Measurements from ENCODE around the gene TMC6.

TMC6 gene

GRCh38 chr17:78130090-78130436 is 1.5 kb upstream of the TMC6 start:
- Histone ChIP-seq H3K23ac (ENCODE audit: low read length in 2 of 2) (no peak overlapping the region), H2BK5ac (ENCODE audit: low read depth, low read length, poor library complexity, severe bottlenecking) (no peak overlapping the region), H3K14ac (ENCODE audit: low read length in 2 of 2) (no peak overlapping the region), H3K4me2 (ENCODE audit: low read length, poor library complexity, severe bottlenecking) (no peak overlapping the region), H3K27me3 (ENCODE audit: control insufficient read depth in 1 of 2, insufficient read depth in 1 of 2, low read length in 2 of 2) (peaks cover 8 to 82% of the 10 kb centered on the region in 2 experiments), H2AK5ac (ENCODE audit: low read length, severe bottlenecking) (no peak overlapping the region), H4K8ac (ENCODE audit: low read length) (peak overlapping the region; percentile 90), H3K4me3 (ENCODE audit: insufficient read depth in 1 of 2, low read depth in 1 of 2, low read length in 2 of 2) (no peak overlapping the region), H3K36me3 (ENCODE audit: control insufficient read depth in 1 of 2, insufficient read depth in 2 of 2, low read depth in 1 of 2, low read length in 2 of 2) (peaks cover 0 to 14% of the 10 kb centered on the region in 2 experiments), H3K9ac (ENCODE audit: low read length) (no peak overlapping the region), H3K27ac (ENCODE audit: low read length, poor library complexity, severe bottlenecking) (no peak overlapping the region), H3K4me1 (ENCODE audit: control insufficient read depth, insufficient read depth, low read depth, low read length) (peaks cover 55% of the 10 kb centered on the region), H3K4ac (ENCODE audit: low read depth in 1 of 2, low read length in 2 of 2) (peak overlapping the region; percentile 54 to 90), H3K79me1 (replicated peaks; ENCODE audit: low read length, poor library complexity, severe bottlenecking) (peaks cover 13% of the 10 kb centered on the region), H2BK12ac (ENCODE audit: low read length in 2 of 2) (peak overlapping the region; percentile 35 to 94), H4K91ac (ENCODE audit: low read length) (peak overlapping the region; percentile 84), H2BK120ac (ENCODE audit: low read depth, low read length) (peak overlapping the region; percentile 88), H2BK15ac (ENCODE audit: low read depth, poor library complexity, severe bottlenecking) (peak overlapping the region; percentile 68), H2AFZ (ENCODE audit: low read depth, low read length) (no peak overlapping the region), H3K18ac (ENCODE audit: low read depth in 1 of 2, low read length in 2 of 2) (peak overlapping the region; percentile 35 to 82), H3K9me3 (ENCODE audit: control insufficient read depth, low read length) (no peaks in the 10 kb centered on the region)
- no peak for DNase-seq
- WGBS, result 36% methylated on average over 5 of the region's 5 CpGs

GRCh38 chr17:78129351-78130089 is 965 bp upstream of the TMC6 start:
- H3K4me3 ChIP-seq (ENCODE audit: insufficient read depth in 1 of 2, low read depth in 1 of 2, low read length in 2 of 2), result no peak overlapping the region
- DNase-seq, result no peak
- no peak overlapping the region for H3K23ac ChIP-seq (ENCODE audit: low read length in 2 of 2)
- no peak overlapping the region for H3K9ac ChIP-seq (ENCODE audit: low read length)
- H2BK5ac ChIP-seq (ENCODE audit: low read depth, low read length, poor library complexity, severe bottlenecking), result no peak overlapping the region
- peak overlapping the region; percentile 40 to 90 for H3K4ac ChIP-seq (ENCODE audit: low read depth in 1 of 2, low read length in 2 of 2)
- peak overlapping the region; percentile 88 for H2BK120ac ChIP-seq (ENCODE audit: low read depth, low read length)
- H3K27ac ChIP-seq (ENCODE audit: low read length, poor library complexity, severe bottlenecking), result no peak overlapping the region
- H4K91ac ChIP-seq (ENCODE audit: low read length), result peak overlapping the region; percentile 64
- WGBS, result 95% methylated on average over 3 of the region's 4 CpGs
- H3K4me1 ChIP-seq (ENCODE audit: control insufficient read depth, insufficient read depth, low read depth, low read length), result peaks cover 55% of the 10 kb centered on the region
- peaks cover 13% of the 10 kb centered on the region for H3K79me1 ChIP-seq (replicated peaks; ENCODE audit: low read length, poor library complexity, severe bottlenecking)
- no peak overlapping the region for H2AK5ac ChIP-seq (ENCODE audit: low read length, severe bottlenecking)
- peak overlapping the region; percentile 60 for H2BK15ac ChIP-seq (ENCODE audit: low read depth, poor library complexity, severe bottlenecking)
- peaks cover 0 to 20% of the 10 kb centered on the region in 2 experiments for H3K36me3 ChIP-seq (ENCODE audit: control insufficient read depth in 1 of 2, insufficient read depth in 2 of 2, low read depth in 1 of 2, low read length in 2 of 2)
- H3K27me3 ChIP-seq (ENCODE audit: control insufficient read depth in 1 of 2, insufficient read depth in 1 of 2, low read length in 2 of 2), result peaks cover 8 to 76% of the 10 kb centered on the region in 2 experiments
- H3K9me3 ChIP-seq (ENCODE audit: control insufficient read depth, low read length), result no peaks in the 10 kb centered on the region
- no peak overlapping the region for H3K4me2 ChIP-seq (ENCODE audit: low read length, poor library complexity, severe bottlenecking)
- no peak overlapping the region for H2AFZ ChIP-seq (ENCODE audit: low read depth, low read length)
- peak overlapping the region; percentile 90 for H4K8ac ChIP-seq (ENCODE audit: low read length)
- no peak overlapping the region for H3K14ac ChIP-seq (ENCODE audit: low read length in 2 of 2)
- peak overlapping the region; percentile 58 to 82 for H3K18ac ChIP-seq (ENCODE audit: low read depth in 1 of 2, low read length in 2 of 2)
- H2BK12ac ChIP-seq (ENCODE audit: low read length in 2 of 2), result peak overlapping the region; percentile 89 to 94

GRCh38 chr17:78127888-78128550 is 536 bp downstream of the TMC6 start:
- peaks cover 18% of the 10 kb centered on the region for H3K79me1 ChIP-seq (replicated peaks; ENCODE audit: low read length, poor library complexity, severe bottlenecking)
- H3K18ac ChIP-seq (ENCODE audit: low read depth in 1 of 2, low read length in 2 of 2), result peak overlapping the region; percentile 78 to 94

More at GRCh38 chr17:78127888-78128550, 536 bp downstream of the TMC6 start:
- peak overlapping the region in 1 of 2 experiments; percentile 71 for H3K4me3 ChIP-seq (ENCODE audit: insufficient read depth in 1 of 2, low read depth in 1 of 2, low read length in 2 of 2)
- peak overlapping the region; percentile 14 to 64 for H3K23ac ChIP-seq (ENCODE audit: low read length in 2 of 2)
- no peak overlapping the region for H2BK5ac ChIP-seq (ENCODE audit: low read depth, low read length, poor library complexity, severe bottlenecking)
- peak overlapping the region; percentile 90 for H3K4me2 ChIP-seq (ENCODE audit: low read length, poor library complexity, severe bottlenecking)
- H4K91ac ChIP-seq (ENCODE audit: low read length), result peak overlapping the region; percentile 92
- peak overlapping the region; percentile 79 to 88 for H3K4ac ChIP-seq (ENCODE audit: low read depth in 1 of 2, low read length in 2 of 2)
- peak overlapping the region in 1 of 2 experiments; percentile 85 for H3K14ac ChIP-seq (ENCODE audit: low read length in 2 of 2)
- no peak overlapping the region for H2AFZ ChIP-seq (ENCODE audit: low read depth, low read length)
- H2BK12ac ChIP-seq (ENCODE audit: low read length in 2 of 2), result peak overlapping the region; percentile 75 to 91
- no peak overlapping the region for H3K27ac ChIP-seq (ENCODE audit: low read length, poor library complexity, severe bottlenecking)
- no peak overlapping the region for H2AK5ac ChIP-seq (ENCODE audit: low read length, severe bottlenecking)
- DNase-seq, result peak; percentile 43
- peaks cover 0 to 35% of the 10 kb centered on the region in 2 experiments for H3K36me3 ChIP-seq (ENCODE audit: control insufficient read depth in 1 of 2, insufficient read depth in 2 of 2, low read depth in 1 of 2, low read length in 2 of 2)
- no peak overlapping the region for H3K9ac ChIP-seq (ENCODE audit: low read length)
- peak overlapping the region; percentile 91 for H2BK120ac ChIP-seq (ENCODE audit: low read depth, low read length)
- WGBS, result 2% methylated on average over 31 of the region's 39 CpGs
- no peaks in the 10 kb centered on the region for H3K9me3 ChIP-seq (ENCODE audit: control insufficient read depth, low read length)
- H3K4me1 ChIP-seq (ENCODE audit: control insufficient read depth, insufficient read depth, low read depth, low read length), result peaks cover 54% of the 10 kb centered on the region
- H4K8ac ChIP-seq (ENCODE audit: low read length), result peak overlapping the region; percentile 90
- H3K27me3 ChIP-seq (ENCODE audit: control insufficient read depth in 1 of 2, insufficient read depth in 1 of 2, low read length in 2 of 2), result peaks cover 8 to 61% of the 10 kb centered on the region in 2 experiments
- peak overlapping the region; percentile 97 for H2BK15ac ChIP-seq (ENCODE audit: low read depth, poor library complexity, severe bottlenecking)
